Measurements from ENCODE around the gene SPAG16.

DNA sequence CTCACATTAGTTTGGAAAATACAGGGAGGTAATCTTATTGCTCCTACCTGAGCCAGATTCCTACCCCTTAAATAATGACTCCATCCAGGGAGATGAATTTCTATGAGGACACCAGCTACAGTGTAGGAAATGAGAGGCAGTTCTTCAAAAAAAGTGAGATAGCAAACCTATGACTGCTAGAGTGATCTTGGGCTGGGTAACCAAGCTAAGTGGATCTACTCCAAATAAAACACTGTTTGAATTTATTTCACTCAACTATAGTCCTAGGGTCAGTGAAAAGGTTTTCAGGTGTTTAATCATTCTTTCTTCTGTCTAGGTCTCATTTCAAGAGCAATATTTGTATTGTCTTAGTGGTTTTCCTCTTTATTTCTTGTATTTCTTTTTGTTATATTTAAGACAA lies 854.5 kb downstream of the SPAG16 start:
- TF ChIP-seq ZC3H10 (CRISPR knock-in tag; IDR thresholded peaks at IDR 0.05) (no peak), SNAI2 (CRISPR knock-in tag; IDR thresholded peaks at IDR 0.05) (no peak), ZFP3 (CRISPR knock-in tag; IDR thresholded peaks at IDR 0.05) (no peak), PPARA (CRISPR knock-in tag; IDR thresholded peaks at IDR 0.05; ENCODE audit: borderline replicate concordance) (no peak), ZNF565 (CRISPR knock-in tag; conservative IDR thresholded peaks at IDR 0.05; ENCODE audit: low read depth) (no peak), ZNF70 (CRISPR knock-in tag; IDR thresholded peaks at IDR 0.05) (no peak), OSR1 (CRISPR knock-in tag; IDR thresholded peaks at IDR 0.05) (no peak), TSHZ2 (CRISPR knock-in tag; IDR thresholded peaks at IDR 0.05) (no peak), ISL1 (CRISPR knock-in tag; IDR thresholded peaks at IDR 0.05) (no peak)
- TF ChIP-seq, protein P1, sequence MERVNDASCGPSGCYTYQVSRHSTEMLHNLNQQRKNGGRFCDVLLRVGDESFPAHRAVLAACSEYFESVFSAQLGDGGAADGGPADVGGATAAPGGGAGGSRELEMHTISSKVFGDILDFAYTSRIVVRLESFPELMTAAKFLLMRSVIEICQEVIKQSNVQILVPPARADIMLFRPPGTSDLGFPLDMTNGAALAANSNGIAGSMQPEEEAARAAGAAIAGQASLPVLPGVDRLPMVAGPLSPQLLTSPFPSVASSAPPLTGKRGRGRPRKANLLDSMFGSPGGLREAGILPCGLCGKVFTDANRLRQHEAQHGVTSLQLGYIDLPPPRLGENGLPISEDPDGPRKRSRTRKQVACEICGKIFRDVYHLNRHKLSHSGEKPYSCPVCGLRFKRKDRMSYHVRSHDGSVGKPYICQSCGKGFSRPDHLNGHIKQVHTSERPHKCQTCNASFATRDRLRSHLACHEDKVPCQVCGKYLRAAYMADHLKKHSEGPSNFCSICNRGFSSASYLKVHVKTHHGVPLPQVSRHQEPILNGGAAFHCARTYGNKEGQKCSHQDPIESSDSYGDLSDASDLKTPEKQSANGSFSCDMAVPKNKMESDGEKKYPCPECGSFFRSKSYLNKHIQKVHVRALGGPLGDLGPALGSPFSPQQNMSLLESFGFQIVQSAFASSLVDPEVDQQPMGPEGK (CRISPR knock-in tag; IDR thresholded peaks at IDR 0.05; ENCODE audit: borderline replicate concordance), result no peak
